IMR-90 (cell line): Measurements from ENCODE around the gene ABL2.
A peak's percentile ranks its signal among the peaks of the same experiment; 100 is the strongest.

Source experiments
- BHLHE40 ChIP-seq: fragments of 150-350 bp; IDR thresholded peaks from 2 replicates; pipeline ENCODE4 v1.6.1; 2016; ENCODE audit warnings: mild to moderate bottlenecking, low read depth, low read length
- CEBPB ChIP-seq: IDR thresholded peaks from 2 replicates; pipeline ENCODE4 v1.6.1; 2012; ENCODE audit warnings: low read depth, low read length, improper control_type of control experiment
- FOS ChIP-seq: fragments of 150-350 bp; IDR thresholded peaks from 2 replicates; pipeline ENCODE4 v1.6.1; 2016; ENCODE audit warnings: low read depth, low read length
- MAFK ChIP-seq: IDR thresholded peaks from 2 replicates; pipeline ENCODE4 v1.6.1; 2012; ENCODE audit warnings: low read depth, low read length, improper control_type of control experiment
- MAZ ChIP-seq: IDR thresholded peaks from 2 replicates; pipeline ENCODE4 v1.6.1; 2012; ENCODE audit warnings: low read depth, mild to moderate bottlenecking, low read length, improper control_type of control experiment, moderate library complexity, borderline replicate concordance
- MXI1 ChIP-seq: IDR thresholded peaks from 2 replicates; pipeline ENCODE4 v1.6.1; 2012; ENCODE audit warnings: low read depth, mild to moderate bottlenecking, low read length, moderate library complexity, borderline replicate concordance
- POLR2A ChIP-seq: IDR thresholded peaks from 2 replicates; pipeline ENCODE4 v1.6.1; 2012; ENCODE audit warnings: mild to moderate bottlenecking, low read depth, low read length
- RAD21 ChIP-seq: IDR thresholded peaks from 2 replicates; pipeline ENCODE4 v1.6.1; 2012; ENCODE audit warnings: low read length, improper control_type of control experiment
- RCOR1 ChIP-seq: IDR thresholded peaks from 2 replicates; pipeline ENCODE4 v1.6.1; 2012; ENCODE audit warnings: mild to moderate bottlenecking, low read length, improper control_type of control experiment; ENCODE audit not compliant: insufficient replicate concordance
- RFX5 ChIP-seq: IDR thresholded peaks from 2 replicates; pipeline ENCODE4 v1.8.0; 2012; ENCODE audit warnings: low read depth, mild to moderate bottlenecking, low read length, moderate library complexity
- SMC3 ChIP-seq: fragments of 150-350 bp; IDR thresholded peaks from 2 replicates; pipeline ENCODE4 v1.6.1; 2016; ENCODE audit warnings: low read depth, mild to moderate bottlenecking, antibody characterized with exemption, low read length, moderate library complexity
- TF ChIP-seq, protein P1 (sequence below): conservative IDR thresholded peaks from 2 replicates; pipeline ENCODE4 v1.5.1; 2012; ENCODE audit warnings: mild to moderate bottlenecking, low read depth, low read length, improper control_type of control experiment
- TF ChIP-seq, protein P2 (sequence below): fragments of 150-350 bp; IDR thresholded peaks from 2 replicates; pipeline ENCODE4 v1.6.1; 2017; ENCODE audit warnings: mild to moderate bottlenecking, antibody characterized with exemption, low read length, low read depth

DNA sequence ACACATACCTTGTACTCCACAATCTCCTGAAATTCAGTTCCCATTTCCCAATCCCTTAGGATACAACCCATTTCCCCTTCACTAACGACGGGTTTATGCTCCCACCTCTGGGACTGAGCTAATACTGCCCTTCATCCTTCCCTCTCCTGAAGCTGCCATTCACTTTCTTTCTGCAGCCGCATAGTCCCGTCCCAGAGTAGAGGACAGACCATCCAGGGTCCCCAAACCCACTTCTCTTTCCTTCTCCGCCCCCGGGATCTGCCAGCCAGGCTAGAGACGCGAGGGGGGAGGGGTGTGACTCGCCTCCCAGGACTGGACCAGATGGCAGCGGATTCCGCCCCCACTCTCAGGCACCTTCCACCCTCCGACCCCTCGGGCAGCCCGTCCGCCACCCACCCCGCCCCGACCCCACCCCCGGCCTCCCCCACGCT, 679 bp downstream of the ABL2 start:
- no peak for TF ChIP-seq MAFK
- TF ChIP-seq, protein P1, sequence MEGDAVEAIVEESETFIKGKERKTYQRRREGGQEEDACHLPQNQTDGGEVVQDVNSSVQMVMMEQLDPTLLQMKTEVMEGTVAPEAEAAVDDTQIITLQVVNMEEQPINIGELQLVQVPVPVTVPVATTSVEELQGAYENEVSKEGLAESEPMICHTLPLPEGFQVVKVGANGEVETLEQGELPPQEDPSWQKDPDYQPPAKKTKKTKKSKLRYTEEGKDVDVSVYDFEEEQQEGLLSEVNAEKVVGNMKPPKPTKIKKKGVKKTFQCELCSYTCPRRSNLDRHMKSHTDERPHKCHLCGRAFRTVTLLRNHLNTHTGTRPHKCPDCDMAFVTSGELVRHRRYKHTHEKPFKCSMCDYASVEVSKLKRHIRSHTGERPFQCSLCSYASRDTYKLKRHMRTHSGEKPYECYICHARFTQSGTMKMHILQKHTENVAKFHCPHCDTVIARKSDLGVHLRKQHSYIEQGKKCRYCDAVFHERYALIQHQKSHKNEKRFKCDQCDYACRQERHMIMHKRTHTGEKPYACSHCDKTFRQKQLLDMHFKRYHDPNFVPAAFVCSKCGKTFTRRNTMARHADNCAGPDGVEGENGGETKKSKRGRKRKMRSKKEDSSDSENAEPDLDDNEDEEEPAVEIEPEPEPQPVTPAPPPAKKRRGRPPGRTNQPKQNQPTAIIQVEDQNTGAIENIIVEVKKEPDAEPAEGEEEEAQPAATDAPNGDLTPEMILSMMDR = no peak
- TF ChIP-seq POLR2A = no peak
- TF ChIP-seq SMC3 = no peak
- 0 out of 2 replicates have a peak, but pooled peaks have one; percentile 8 for TF ChIP-seq RAD21
- no peak for TF ChIP-seq RFX5
- TF ChIP-seq FOS = no peak
- TF ChIP-seq BHLHE40 = no peak
- TF ChIP-seq RCOR1 = no peak
- TF ChIP-seq MAZ = peak; percentile 10; the same call in 1 of the 2 replicates
- no peak for TF ChIP-seq MXI1
- no peak for TF ChIP-seq CEBPB
- TF ChIP-seq, protein P2, sequence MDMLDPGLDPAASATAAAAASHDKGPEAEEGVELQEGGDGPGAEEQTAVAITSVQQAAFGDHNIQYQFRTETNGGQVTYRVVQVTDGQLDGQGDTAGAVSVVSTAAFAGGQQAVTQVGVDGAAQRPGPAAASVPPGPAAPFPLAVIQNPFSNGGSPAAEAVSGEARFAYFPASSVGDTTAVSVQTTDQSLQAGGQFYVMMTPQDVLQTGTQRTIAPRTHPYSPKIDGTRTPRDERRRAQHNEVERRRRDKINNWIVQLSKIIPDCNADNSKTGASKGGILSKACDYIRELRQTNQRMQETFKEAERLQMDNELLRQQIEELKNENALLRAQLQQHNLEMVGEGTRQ = no peak
